GM12801 (cell line): Measurements from ENCODE around the gene TMC2.

Experiments used
- CTCF ChIP-seq: IDR thresholded peaks from one replicate; pipeline ENCODE4 v1.5.1; 2011; ENCODE audit warnings: control low read depth; ENCODE audit not compliant: insufficient read length; ENCODE audit errors: extremely low read depth

TMC2 gene

GRCh38 chr20:2672446-2672845 lies 136.1 kb downstream of the TMC2 start:
- no peak for TF ChIP-seq CTCF

- TF ChIP-seq CTCF, result no peak
These were observed 137.1 kb downstream of the TMC2 start for GRCh38 chr20:2673453-2673852.

GRCh38 chr20:2680046-2680445 lies 143.7 kb downstream of the TMC2 start:
- no peak for TF ChIP-seq CTCF

- no peak for TF ChIP-seq CTCF
These were observed 151.1 kb downstream of the TMC2 start for GRCh38 chr20:2687514-2687913.

GRCh38 chr20:2688041-2688591 lies 151.7 kb downstream of the TMC2 start:
- TF ChIP-seq CTCF, result no peak

GRCh38 chr20:2690213-2690612 lies 153.8 kb downstream of the TMC2 start:
- no peak for TF ChIP-seq CTCF

- no peak for TF ChIP-seq CTCF
These were observed 154.3 kb downstream of the TMC2 start for GRCh38 chr20:2690718-2691117.
